Testis (tissue), 3 donors: ENCODE data around the gene CHST8. TPM values are rescaled to one million over a fixed set of nuclear protein-coding genes. Genes with fewer than 3 reads are reported as not detected.

Experiments used
- DNase-seq: peaks from one replicate; pipeline ENCODE4 v3.0.0-alpha.2; 2019
- H3K27ac ChIP-seq, 2 donors: fragments of 200-600 bp; sonication (generic); one replicate each; pipeline ENCODE4 v1.5.1; 2019
- H3K27me3 ChIP-seq: fragments of 200-600 bp; sonication (generic); one replicate; pipeline ENCODE4 v1.5.1; 2019
- H3K36me3 ChIP-seq: fragments of 200-600 bp; sonication (generic); one replicate; pipeline ENCODE4 v1.5.1; 2017; ENCODE audit warnings: low read depth; ENCODE audit errors: missing control alignments
- H3K4me1 ChIP-seq: fragments of 200-600 bp; sonication (generic); one replicate; pipeline ENCODE4 v1.5.1; 2019
- H3K4me3 ChIP-seq, 2 donors: fragments of 200-600 bp; sonication (generic); one replicate each; pipeline ENCODE4 v1.5.1; 2017 to 2019
- H3K9me3 ChIP-seq: fragments of 200-600 bp; sonication (generic); one replicate; pipeline ENCODE4 v1.5.1; 2017
- CTCF ChIP-seq, 3 experiments: fragments of 450-650 bp in 2 of 3; fragments of 200-600 bp in 1 of 3; sonication (generic) in 1 of 3; IDR thresholded peaks; one replicate each; pipeline ENCODE4 v1.5.1; 2016 to 2019; ENCODE audit warnings: antibody characterized with exemption in 3 of 3, mild to moderate bottlenecking in 2 of 3, moderate library complexity in 1 of 3
- POLR2A ChIP-seq: fragments of 450-650 bp; IDR thresholded peaks from one replicate; pipeline ENCODE4 v1.6.1; 2017; ENCODE audit warnings: antibody characterized with exemption, mild to moderate bottlenecking, moderate library complexity
- WGBS, 2 donors: methylation state at CpG; one replicate each; pipeline ENCODE4 v1.1.5; 2018; 5-methylcytosine and 5-hydroxymethylcytosine counted together
- intact Hi-C: fragments of 100-400 bp; cut with DNase I; formaldehyde crosslinking; loops from one replicate; pipeline ENCODE4 v1.15.1; 2023; ENCODE audit warnings: low total_unique reads
- polyA plus RNA-seq: library from polyadenylated mRNA; stranded (reverse); fragments of 350-450 nt; fragmentation: Illumina TruSeq; extraction: RNeasy Lipid Tissue Mini Kit (QIAGEN cat#74804); gene quantifications from one replicate; pipeline ENCODE4 v1.2.3, GENCODE V29; 2014; ENCODE audit warnings: low read depth, low replicate concordance; ENCODE audit not compliant: insufficient read depth
- total RNA-seq, 2 donors: library from RNA; depleted of rRNA; stranded (reverse); fragments of >200 nt; gene quantifications; one replicate each; pipeline ENCODE4 v1.2.3, GENCODE V29; 2016

Gene CHST8
- total and polyA plus RNA-seq, 3 donors from 2014 or later: 0.75 to 0.93 (median 0.79) TPM

- Histone ChIP-seq H3K4me1 (no peaks in the 10 kb centered on the region), H3K36me3 (no peaks in the 10 kb centered on the region), H3K9me3 (no peaks in the 10 kb centered on the region), H3K27ac (no peak overlapping the region), H3K4me3 (peak overlapping the region in 1 of 2 donors; percentile 0), H3K27me3 (no peaks in the 10 kb centered on the region)
- no peak for DNase-seq
- TF ChIP-seq CTCF (IDR thresholded peaks at IDR 0.05): no peak
- intact Hi-C loops: no loop called here
- 3 to 13% methylated on average over 31 to 36 of the region's 42 CpGs for WGBS, 2 donors
These were observed 62.9 kb downstream of the CHST8 start for GRCh38 chr19:33684538-33685232.

DNA sequence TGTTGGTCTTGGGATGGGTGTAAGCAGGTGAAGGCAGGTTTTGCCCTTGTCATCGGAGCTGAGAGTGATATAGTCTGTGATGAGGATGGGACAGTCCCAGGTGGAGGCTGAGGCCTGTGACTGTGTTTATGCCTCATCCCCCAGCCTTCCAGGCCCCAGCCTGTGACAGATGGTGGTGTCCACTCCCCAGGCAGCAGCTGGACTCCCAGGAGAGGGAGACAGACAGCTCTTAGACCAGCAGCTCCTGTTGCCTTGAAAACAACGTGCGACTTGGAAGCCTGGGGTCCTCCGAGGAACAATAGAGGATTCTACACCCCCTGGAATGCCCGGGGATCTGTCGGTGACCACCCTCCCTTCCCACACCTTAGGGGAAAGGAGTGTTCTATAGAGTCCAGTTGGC, 63.8 kb downstream of the CHST8 start:
- TF ChIP-seq POLR2A (no peak), CTCF (IDR thresholded peaks at IDR 0.05) (no peak)
- Histone ChIP-seq H3K4me1 (no peaks in the 10 kb centered on the region), H3K27ac (no peak overlapping the region), H3K36me3 (no peaks in the 10 kb centered on the region), H3K4me3 (no peak overlapping the region), H3K27me3 (no peaks in the 10 kb centered on the region), H3K9me3 (no peaks in the 10 kb centered on the region)
- intact Hi-C loops: no loop called here
- DNase-seq: no peak
- 85 to 86% methylated on average over 6 of the region's 6 CpGs for WGBS, 2 donors

DNA sequence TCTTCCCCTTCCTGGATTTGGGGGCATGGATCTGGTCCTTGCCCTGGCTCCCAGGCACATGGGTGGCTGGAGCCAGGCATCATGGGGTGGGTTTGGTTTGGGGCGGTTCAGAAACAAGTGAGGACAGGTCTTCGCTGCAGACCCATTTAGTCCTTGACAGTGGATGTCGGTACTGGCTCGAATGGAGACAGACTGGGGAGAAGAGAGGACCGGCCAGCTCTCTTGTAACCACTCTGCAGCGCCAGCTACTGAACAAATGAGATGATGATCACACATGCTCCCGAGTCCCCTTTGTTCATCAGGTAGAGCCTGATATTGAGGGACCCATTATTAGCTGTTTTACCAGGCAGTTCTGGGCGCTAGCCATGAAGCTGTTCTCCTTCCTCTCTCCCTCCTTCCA, 64.5 kb downstream of the CHST8 start:
- Histone ChIP-seq H3K27me3 (no peaks in the 10 kb centered on the region), H3K27ac (no peak overlapping the region), H3K4me3 (no peak overlapping the region), H3K4me1 (no peaks in the 10 kb centered on the region), H3K9me3 (no peaks in the 10 kb centered on the region), H3K36me3 (no peaks in the 10 kb centered on the region)
- DNase-seq: no peak
- TF ChIP-seq POLR2A (no peak), CTCF (IDR thresholded peaks at IDR 0.05) (no peak)
- intact Hi-C loops: no loop called here
- 79 to 85% methylated on average over 8 of the region's 8 CpGs for WGBS, 2 donors

DNA sequence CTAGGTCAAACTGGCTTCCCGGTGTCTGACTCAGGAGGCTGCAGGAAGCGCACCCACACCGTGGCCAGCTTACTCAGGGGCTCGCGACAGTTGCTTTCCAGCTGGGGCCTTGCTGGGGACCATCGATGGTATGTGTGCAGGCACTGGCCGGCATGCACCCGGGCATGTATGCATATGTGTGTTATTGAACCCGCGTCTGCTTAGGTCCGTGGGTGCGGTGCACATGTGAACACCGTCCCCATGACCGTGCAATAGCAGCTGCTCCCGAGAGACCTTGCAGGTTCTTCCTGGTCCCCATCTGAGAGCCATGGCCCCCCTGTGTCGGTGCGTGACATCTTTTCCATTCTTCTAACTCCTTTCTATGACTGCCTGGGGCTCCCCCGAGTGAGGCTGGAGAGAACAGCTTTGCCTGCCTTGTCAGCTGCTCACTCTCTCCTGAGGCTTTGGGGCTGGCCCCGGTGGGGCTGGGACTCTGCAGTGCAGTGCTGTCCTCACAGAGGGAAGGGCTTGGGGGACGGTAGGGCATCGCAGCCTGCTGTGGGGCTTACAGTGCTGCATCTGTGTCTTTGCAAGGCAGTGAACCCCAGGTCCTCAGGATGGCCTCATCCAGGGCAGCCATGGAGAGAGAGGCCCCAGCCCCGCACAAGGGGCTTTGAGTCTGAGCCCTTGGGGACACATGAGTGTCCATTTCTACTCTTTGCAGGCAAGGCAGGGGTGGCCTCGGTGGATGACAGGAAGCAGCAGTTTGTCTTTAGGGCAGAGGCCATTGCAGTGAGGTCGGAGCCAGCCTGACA, 65.1 kb downstream of the CHST8 start:
- no peaks in the 10 kb centered on the region for H3K36me3 ChIP-seq
- no peak overlapping the region for H3K4me3 ChIP-seq
- no peak for DNase-seq
- no peaks in the 10 kb centered on the region for H3K4me1 ChIP-seq
- H3K9me3 ChIP-seq: no peaks in the 10 kb centered on the region
- no peaks in the 10 kb centered on the region for H3K27me3 ChIP-seq
- H3K27ac ChIP-seq: no peak overlapping the region
- WGBS, 2 donors: 79 to 85% methylated on average over 18 to 24 of the region's 24 CpGs
- TF ChIP-seq CTCF (IDR thresholded peaks at IDR 0.05) (no peak), POLR2A (no peak)
- intact Hi-C loops: no loop called here
